Activated naive CD8-positive, alpha-beta T cell treated with anti-CD3 and anti-CD28 coated beads, Interleukin-2, amount 10 ng/mL, durations not matched to agents 7 days and 5 days (primary cell): ENCODE data around the gene UNC13C. TPM values are rescaled to one million over a fixed set of nuclear protein-coding genes. Genes with fewer than 3 reads are reported as not detected.

ENCODE experiments used
- ATAC-seq: fragments of 150-1000 bp; cut with Tn5 transposase; one replicate; pipeline ENCODE4 v1.10.0; 2021; ENCODE audit warnings: low read depth, moderate library complexity
- POLR2A ChIA-PET: fragments of 350-600 bp; sonication (Branson Sonifier 250); formaldehyde crosslinking; loops from one replicate; lab custom pipeline; 2021; ENCODE audit warnings: antibody characterized with exemption; lab: Charles Lee
- DNase-seq: peaks from one replicate; pipeline ENCODE4 v3.0.0; 2021
- H3K27ac Mint-ChIP-seq: one replicate; pipeline ENCODE4 v1.8.0; 2022; ENCODE audit warnings: mild to moderate bottlenecking, mixed read lengths
- H3K27me3 Mint-ChIP-seq: one replicate; pipeline ENCODE4 v1.8.0; 2022; ENCODE audit warnings: mild to moderate bottlenecking, moderate library complexity, mixed read lengths
- H3K36me3 Mint-ChIP-seq: one replicate; pipeline ENCODE4 v1.8.0; 2021; ENCODE audit warnings: mild to moderate bottlenecking, mixed read lengths
- H3K4me1 Mint-ChIP-seq: one replicate; pipeline ENCODE4 v1.8.0; 2021; ENCODE audit warnings: mixed read lengths
- H3K4me3 Mint-ChIP-seq: one replicate; pipeline ENCODE4 v1.8.0; 2022; ENCODE audit warnings: mild to moderate bottlenecking, moderate library complexity, mixed read lengths
- H3K9me3 Mint-ChIP-seq: one replicate; pipeline ENCODE4 v1.8.0; 2021; ENCODE audit warnings: mixed read lengths
- total RNA-seq, 2 experiments: library from RNA; stranded (reverse); gene quantifications; one replicate each; pipeline ENCODE4 v1.2.3, GENCODE V29; 2021

The UNC13C gene
- total RNA-seq, 2 experiments from 2014 or later, result not detected

- POLR2A ChIA-PET, result no interaction called here
- H3K27ac Mint-ChIP-seq, result no peak overlapping the region
- DNase-seq, result no peak
- no peaks in the 10 kb centered on the region for H3K36me3 Mint-ChIP-seq
- H3K4me3 Mint-ChIP-seq, result no peak overlapping the region
- H3K27me3 Mint-ChIP-seq, result no peaks in the 10 kb centered on the region
- H3K4me1 Mint-ChIP-seq, result no peaks in the 10 kb centered on the region
- no peak for ATAC-seq
- no peaks in the 10 kb centered on the region for H3K9me3 Mint-ChIP-seq
Measured at GRCh38 chr15:54033869-54034458, 55.7 kb downstream of the UNC13C start.

DNA sequence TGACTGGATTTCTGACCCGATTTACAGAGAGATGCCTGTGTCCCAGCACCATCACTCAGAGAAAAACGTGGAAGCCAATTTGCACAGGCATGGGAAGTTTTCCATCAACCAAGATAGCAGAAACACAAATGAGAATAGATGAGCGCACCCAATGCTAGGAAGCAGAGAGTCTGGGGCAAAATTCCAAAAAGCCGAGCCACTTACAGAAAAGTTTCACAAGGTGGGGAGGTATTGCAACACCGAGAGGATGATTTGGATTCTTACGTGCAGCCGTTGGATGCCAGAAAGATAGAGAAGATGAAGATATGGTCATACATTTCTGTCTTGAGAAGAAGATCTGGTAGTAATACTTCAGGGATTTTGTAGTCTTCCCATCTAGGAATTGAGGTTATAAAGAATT lies 57.4 kb downstream of the UNC13C start:
- POLR2A ChIA-PET, result no interaction called here
- H3K4me1 Mint-ChIP-seq, result no peaks in the 10 kb centered on the region
- H3K27me3 Mint-ChIP-seq, result no peaks in the 10 kb centered on the region
- H3K27ac Mint-ChIP-seq, result no peak overlapping the region
- no peaks in the 10 kb centered on the region for H3K9me3 Mint-ChIP-seq
- H3K36me3 Mint-ChIP-seq, result no peaks in the 10 kb centered on the region
- H3K4me3 Mint-ChIP-seq, result no peak overlapping the region
- DNase-seq, result no peak
- no peak for ATAC-seq

GRCh38 chr15:54045397-54045796 lies 67.2 kb downstream of the UNC13C start:
- H3K4me3 Mint-ChIP-seq, result no peak overlapping the region
- no peaks in the 10 kb centered on the region for H3K36me3 Mint-ChIP-seq
- H3K27ac Mint-ChIP-seq, result no peak overlapping the region
- H3K9me3 Mint-ChIP-seq, result no peaks in the 10 kb centered on the region
- ATAC-seq, result no peak
- H3K4me1 Mint-ChIP-seq, result no peaks in the 10 kb centered on the region
- POLR2A ChIA-PET, result no interaction called here
- H3K27me3 Mint-ChIP-seq, result no peaks in the 10 kb centered on the region
- DNase-seq, result no peak

GRCh38 chr15:54046093-54046492 lies 67.9 kb downstream of the UNC13C start:
- H3K27me3 Mint-ChIP-seq, result no peaks in the 10 kb centered on the region
- H3K27ac Mint-ChIP-seq, result no peak overlapping the region
- no peak for DNase-seq
- H3K36me3 Mint-ChIP-seq, result no peaks in the 10 kb centered on the region
- H3K9me3 Mint-ChIP-seq, result no peaks in the 10 kb centered on the region
- POLR2A ChIA-PET, result no interaction called here
- no peak for ATAC-seq
- no peak overlapping the region for H3K4me3 Mint-ChIP-seq
- no peaks in the 10 kb centered on the region for H3K4me1 Mint-ChIP-seq

- H3K27ac Mint-ChIP-seq, result no peak overlapping the region
- H3K36me3 Mint-ChIP-seq, result no peaks in the 10 kb centered on the region
- no peaks in the 10 kb centered on the region for H3K27me3 Mint-ChIP-seq
- peaks cover 2% of the 10 kb centered on the region for H3K9me3 Mint-ChIP-seq
- no peak for DNase-seq
- H3K4me1 Mint-ChIP-seq, result no peaks in the 10 kb centered on the region
- ATAC-seq, result no peak
- POLR2A ChIA-PET, result no interaction called here
- no peak overlapping the region for H3K4me3 Mint-ChIP-seq
Measured at GRCh38 chr15:54064365-54064764, 86.1 kb downstream of the UNC13C start.

DNA sequence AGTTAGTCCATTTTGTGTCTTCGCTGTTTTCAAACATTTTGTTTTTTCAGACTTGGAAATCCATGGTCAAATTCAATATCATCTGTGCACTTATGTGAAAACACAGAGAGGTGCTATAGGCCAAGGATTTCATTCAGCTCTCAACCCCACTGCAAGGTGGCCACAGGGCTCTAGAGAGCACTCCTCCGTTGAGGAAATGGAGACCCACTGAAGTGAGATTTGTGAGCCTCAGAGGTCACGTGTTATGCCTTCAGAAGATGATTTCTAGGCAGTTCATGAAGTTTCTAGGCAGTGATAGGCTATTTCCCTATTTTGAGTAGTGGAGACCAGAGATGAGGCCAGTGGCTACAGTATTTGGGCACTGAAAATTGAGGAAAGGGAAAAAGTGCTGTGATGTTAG lies 88.2 kb downstream of the UNC13C start:
- Mint-ChIP-seq H3K4me3 (no peak overlapping the region), H3K9me3 (peaks cover 2% of the 10 kb centered on the region), H3K36me3 (no peaks in the 10 kb centered on the region), H3K4me1 (no peaks in the 10 kb centered on the region), H3K27me3 (no peaks in the 10 kb centered on the region), H3K27ac (no peak overlapping the region)
- POLR2A ChIA-PET, result no interaction called here
- DNase-seq (no peak), ATAC-seq (no peak)

DNA sequence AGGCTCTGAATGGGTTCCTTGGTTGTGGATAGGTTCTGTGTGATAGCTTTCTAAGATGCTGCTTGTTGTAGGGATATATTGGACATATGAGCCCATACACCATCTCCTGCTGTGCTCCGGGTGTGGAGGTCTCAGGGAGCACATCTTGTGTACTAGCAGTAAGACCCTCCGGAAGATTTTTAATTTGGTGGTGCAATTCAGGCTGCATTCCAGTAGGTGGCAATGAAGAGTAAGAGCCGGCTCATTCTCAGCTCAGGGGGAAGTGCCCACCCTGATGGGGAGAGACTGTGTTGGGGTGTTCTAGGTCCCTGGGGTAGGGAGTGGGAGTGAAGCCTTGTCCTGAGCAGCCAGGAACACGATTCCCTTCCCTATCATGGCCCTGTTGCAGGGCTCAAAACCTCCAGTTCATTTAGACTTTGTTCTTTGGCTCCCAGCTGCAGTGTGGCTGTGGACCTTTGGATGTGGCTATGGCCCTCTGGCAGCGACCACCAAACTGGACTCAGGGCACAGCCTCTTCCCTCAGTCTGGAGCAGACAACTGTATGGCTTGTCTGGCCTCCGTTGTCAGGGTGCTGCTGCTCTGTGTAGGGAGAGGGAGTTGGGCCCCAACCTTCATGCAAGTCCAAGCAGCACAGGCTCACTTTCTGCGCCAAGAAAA lies 104.7 kb downstream of the UNC13C start:
- no peak for ATAC-seq
- DNase-seq, result no peak
- POLR2A ChIA-PET, result no interaction called here
- Mint-ChIP-seq H3K4me1 (no peaks in the 10 kb centered on the region), H3K27ac (no peak overlapping the region), H3K4me3 (no peak overlapping the region), H3K9me3 (no peaks in the 10 kb centered on the region), H3K27me3 (peaks cover 2% of the 10 kb centered on the region), H3K36me3 (no peaks in the 10 kb centered on the region)

DNA sequence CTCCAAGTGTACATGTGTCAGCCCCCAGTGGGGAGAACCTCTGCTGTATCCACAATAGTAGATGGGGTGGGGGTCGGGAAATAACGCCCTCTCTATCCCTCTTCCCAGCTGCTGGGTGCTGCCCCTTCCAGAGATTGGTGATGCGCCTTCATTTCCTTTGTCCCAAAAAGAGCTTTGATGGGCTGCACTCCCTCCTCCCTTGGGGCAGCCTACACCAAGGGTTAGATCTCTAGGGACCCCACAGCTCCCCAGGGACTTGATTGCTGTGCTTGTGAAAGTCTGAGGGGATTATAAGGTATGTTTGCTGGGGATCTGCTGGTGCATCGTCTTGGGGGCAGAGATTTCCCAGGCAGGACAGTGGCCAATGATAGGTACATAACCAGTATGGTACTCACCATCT lies 105.3 kb downstream of the UNC13C start:
- Mint-ChIP-seq H3K9me3 (no peaks in the 10 kb centered on the region), H3K27ac (no peak overlapping the region), H3K36me3 (no peaks in the 10 kb centered on the region), H3K4me1 (no peaks in the 10 kb centered on the region), H3K4me3 (no peak overlapping the region), H3K27me3 (peaks cover 3% of the 10 kb centered on the region)
- ATAC-seq (no peak), DNase-seq (no peak)
- POLR2A ChIA-PET, result no interaction called here

- Mint-ChIP-seq H3K36me3 (no peaks in the 10 kb centered on the region), H3K9me3 (no peaks in the 10 kb centered on the region), H3K4me3 (no peak overlapping the region), H3K4me1 (no peaks in the 10 kb centered on the region), H3K27me3 (peaks cover 6% of the 10 kb centered on the region), H3K27ac (no peak overlapping the region)
- POLR2A ChIA-PET, result no interaction called here
- ATAC-seq (no peak), DNase-seq (no peak)
Measured at GRCh38 chr15:54083991-54084390, 105.8 kb downstream of the UNC13C start.

DNA sequence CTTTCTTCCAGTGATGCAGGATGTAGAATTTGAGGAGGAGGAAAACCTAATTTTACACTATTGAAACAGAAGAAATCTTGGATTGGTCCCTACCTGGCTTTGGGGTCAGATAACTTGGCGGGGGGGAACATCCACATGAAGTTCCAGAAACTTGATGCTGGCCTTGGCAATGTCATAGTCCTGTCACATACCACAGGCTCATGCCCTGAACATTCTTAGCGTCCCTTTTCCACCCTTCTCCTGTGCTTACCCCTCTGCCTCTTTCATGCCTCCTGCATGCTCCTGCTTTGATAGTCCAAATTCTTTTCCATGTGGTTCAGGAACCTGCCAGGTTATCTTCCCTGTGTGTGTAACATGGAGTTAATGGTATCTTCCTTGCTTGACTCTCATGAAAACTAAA lies 110.6 kb downstream of the UNC13C start:
- no peaks in the 10 kb centered on the region for H3K9me3 Mint-ChIP-seq
- H3K4me3 Mint-ChIP-seq, result no peak overlapping the region
- DNase-seq, result no peak
- no peaks in the 10 kb centered on the region for H3K4me1 Mint-ChIP-seq
- H3K36me3 Mint-ChIP-seq, result no peaks in the 10 kb centered on the region
- POLR2A ChIA-PET, result no interaction called here
- no peak for ATAC-seq
- H3K27ac Mint-ChIP-seq, result no peak overlapping the region
- peaks cover 6% of the 10 kb centered on the region for H3K27me3 Mint-ChIP-seq

GRCh38 chr15:54089776-54090175 lies 111.5 kb downstream of the UNC13C start:
- Mint-ChIP-seq H3K4me3 (no peak overlapping the region), H3K27ac (no peak overlapping the region), H3K9me3 (no peaks in the 10 kb centered on the region), H3K4me1 (no peaks in the 10 kb centered on the region), H3K36me3 (no peaks in the 10 kb centered on the region), H3K27me3 (peaks cover 6% of the 10 kb centered on the region)
- POLR2A ChIA-PET, result interaction anchor here (0.5 kb wide), 1 partner anchor 29 kb away, joined by 3 read pairs; no protein-coding TSS in a partner anchor
- ATAC-seq, result no peak
- DNase-seq, result no peak

- POLR2A ChIA-PET, result no interaction called here
- Mint-ChIP-seq H3K27ac (no peak overlapping the region), H3K36me3 (no peaks in the 10 kb centered on the region), H3K4me3 (no peak overlapping the region), H3K4me1 (no peaks in the 10 kb centered on the region), H3K9me3 (no peaks in the 10 kb centered on the region), H3K27me3 (peaks cover 5% of the 10 kb centered on the region)
- DNase-seq (no peak), ATAC-seq (no peak)
Measured at GRCh38 chr15:54091651-54092050, 113.4 kb downstream of the UNC13C start.

DNA sequence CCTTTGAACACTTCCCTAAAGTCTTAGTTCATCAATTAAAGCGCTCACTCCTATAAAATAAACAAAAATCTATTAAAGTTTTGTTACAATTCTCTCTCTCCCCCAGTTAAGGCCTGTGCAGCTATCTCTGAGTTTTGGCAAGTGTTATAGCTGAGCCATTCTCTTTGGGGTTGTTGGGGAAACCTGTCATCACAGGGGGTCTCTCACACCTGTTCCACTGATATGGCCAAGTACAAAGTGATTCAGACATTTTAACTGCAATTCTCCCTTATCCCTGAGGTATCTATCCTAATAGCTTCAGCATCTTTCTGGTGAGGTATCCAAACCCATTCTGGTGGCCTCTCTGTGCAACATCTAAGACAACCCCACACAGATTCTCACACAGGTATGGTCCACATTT lies 116.4 kb downstream of the UNC13C start:
- POLR2A ChIA-PET, result no interaction called here
- Mint-ChIP-seq H3K27ac (no peak overlapping the region), H3K4me1 (no peaks in the 10 kb centered on the region), H3K36me3 (no peaks in the 10 kb centered on the region), H3K27me3 (no peaks in the 10 kb centered on the region), H3K4me3 (no peak overlapping the region), H3K9me3 (no peaks in the 10 kb centered on the region)
- DNase-seq, result no peak
- ATAC-seq, result no peak

DNA sequence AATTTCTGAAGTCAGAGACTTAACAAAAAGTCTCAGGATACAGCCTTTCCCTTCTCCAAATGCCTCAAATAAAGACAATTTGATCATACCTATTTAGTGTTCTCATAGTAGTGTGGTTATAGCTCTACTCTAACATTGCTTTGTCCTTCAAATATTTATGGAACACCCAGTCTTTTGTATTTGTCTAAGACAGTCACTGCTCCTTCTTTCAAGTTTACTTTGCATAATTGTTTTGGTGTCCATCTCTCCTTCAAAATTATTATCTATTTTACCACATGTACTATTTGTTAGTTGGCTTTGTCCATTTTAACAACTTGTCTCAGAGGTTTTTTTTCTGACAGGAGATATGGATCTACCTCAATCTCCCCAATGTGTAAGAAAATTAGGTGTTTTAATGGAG lies 118.8 kb downstream of the UNC13C start:
- ATAC-seq, result no peak
- H3K4me1 Mint-ChIP-seq, result no peaks in the 10 kb centered on the region
- no peak for DNase-seq
- POLR2A ChIA-PET, result no interaction called here
- no peaks in the 10 kb centered on the region for H3K36me3 Mint-ChIP-seq
- H3K4me3 Mint-ChIP-seq, result no peak overlapping the region
- H3K27ac Mint-ChIP-seq, result no peak overlapping the region
- no peaks in the 10 kb centered on the region for H3K27me3 Mint-ChIP-seq
- H3K9me3 Mint-ChIP-seq, result no peaks in the 10 kb centered on the region
